B cell (primary cell): Measurements from ENCODE around the gene GPT2.

ENCODE experiments used
- CTCF ChIP-seq: fragments of 200-600 bp; IDR thresholded peaks from one replicate; pipeline ENCODE4 v1.8.0; 2022; ENCODE audit warnings: antibody characterized with exemption, mild to moderate bottlenecking
- EZH2 ChIP-seq: IDR thresholded peaks from 2 replicates; pipeline ENCODE4 v1.6.1; 2012; ENCODE audit warnings: borderline replicate concordance, low read depth, mild to moderate bottlenecking, moderate library complexity, low read length; ENCODE audit not compliant: insufficient read depth, poor library complexity, severe bottlenecking

- TF ChIP-seq CTCF: no peak
- no peak for TF ChIP-seq EZH2
These were observed 90.2 kb downstream of the GPT2 start for GRCh38 chr16:46974352-46974751.
